Measurements from ENCODE around the gene DCBLD1. TPM values are rescaled to one million over a fixed set of nuclear protein-coding genes. Genes with fewer than 3 reads are reported as not detected.

The DCBLD1 gene
- 52.5 and 52.6 TPM in 2 replicates for total RNA-seq

GRCh38 chr6:117482240-117483003, at the start of gene DCBLD1:
Gene DCBLD1 (plus strand): TSS chr6:117482674. CDS start chr6:117482782, 108 bp downstream.

Other genes with a start within 250 kb of the DCBLD1 start
- gene VGLL2, start 217.1 kb upstream of the DCBLD1 start, total RNA-seq, result not detected in 2 replicates
- gene ROS1, start 56.7 kb upstream of the DCBLD1 start, total RNA-seq, result under 0.01 and 0.24 TPM in 2 replicates
- gene GOPC, start 119.8 kb downstream of the DCBLD1 start, total RNA-seq, result 39.5 and 49.2 TPM in 2 replicates
- gene NUS1, start 192.8 kb downstream of the DCBLD1 start, total RNA-seq, result 14.2 and 17.9 TPM in 2 replicates

All from tracheal epithelial cell (primary cell).